ENCODE measurements around the gene EIF4G1.

DNA sequence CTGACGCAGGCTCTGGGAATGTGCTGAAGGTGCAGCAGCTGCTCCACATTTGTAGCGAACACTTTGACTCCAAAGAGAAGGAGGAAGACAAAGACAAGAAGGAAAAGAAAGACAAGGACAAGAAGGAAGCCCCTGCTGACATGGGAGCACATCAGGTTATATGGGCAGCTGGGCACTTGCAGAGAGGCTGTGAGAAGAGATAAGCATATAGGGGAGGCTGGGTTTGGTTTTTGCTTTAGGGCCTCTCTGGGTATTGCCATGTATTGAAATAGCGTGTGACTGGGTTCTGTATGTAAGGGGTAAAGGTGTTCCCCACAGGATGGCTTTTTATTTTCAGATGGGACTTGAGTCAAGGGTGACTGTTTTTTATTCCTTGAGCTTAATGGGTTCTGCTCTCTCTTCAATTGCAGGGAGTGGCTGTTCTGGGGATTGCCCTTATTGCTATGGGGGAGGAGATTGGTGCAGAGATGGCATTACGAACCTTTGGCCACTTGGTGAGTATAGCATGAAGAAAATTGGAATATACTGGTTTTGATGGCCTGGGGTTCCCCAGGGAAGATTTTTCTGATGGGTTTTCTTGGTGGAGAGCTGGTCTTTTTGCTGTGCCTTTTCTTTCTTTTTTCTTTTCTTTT is 7.9 kb upstream of the EIF4G1 start:
- TF ChIP-seq, protein P1, sequence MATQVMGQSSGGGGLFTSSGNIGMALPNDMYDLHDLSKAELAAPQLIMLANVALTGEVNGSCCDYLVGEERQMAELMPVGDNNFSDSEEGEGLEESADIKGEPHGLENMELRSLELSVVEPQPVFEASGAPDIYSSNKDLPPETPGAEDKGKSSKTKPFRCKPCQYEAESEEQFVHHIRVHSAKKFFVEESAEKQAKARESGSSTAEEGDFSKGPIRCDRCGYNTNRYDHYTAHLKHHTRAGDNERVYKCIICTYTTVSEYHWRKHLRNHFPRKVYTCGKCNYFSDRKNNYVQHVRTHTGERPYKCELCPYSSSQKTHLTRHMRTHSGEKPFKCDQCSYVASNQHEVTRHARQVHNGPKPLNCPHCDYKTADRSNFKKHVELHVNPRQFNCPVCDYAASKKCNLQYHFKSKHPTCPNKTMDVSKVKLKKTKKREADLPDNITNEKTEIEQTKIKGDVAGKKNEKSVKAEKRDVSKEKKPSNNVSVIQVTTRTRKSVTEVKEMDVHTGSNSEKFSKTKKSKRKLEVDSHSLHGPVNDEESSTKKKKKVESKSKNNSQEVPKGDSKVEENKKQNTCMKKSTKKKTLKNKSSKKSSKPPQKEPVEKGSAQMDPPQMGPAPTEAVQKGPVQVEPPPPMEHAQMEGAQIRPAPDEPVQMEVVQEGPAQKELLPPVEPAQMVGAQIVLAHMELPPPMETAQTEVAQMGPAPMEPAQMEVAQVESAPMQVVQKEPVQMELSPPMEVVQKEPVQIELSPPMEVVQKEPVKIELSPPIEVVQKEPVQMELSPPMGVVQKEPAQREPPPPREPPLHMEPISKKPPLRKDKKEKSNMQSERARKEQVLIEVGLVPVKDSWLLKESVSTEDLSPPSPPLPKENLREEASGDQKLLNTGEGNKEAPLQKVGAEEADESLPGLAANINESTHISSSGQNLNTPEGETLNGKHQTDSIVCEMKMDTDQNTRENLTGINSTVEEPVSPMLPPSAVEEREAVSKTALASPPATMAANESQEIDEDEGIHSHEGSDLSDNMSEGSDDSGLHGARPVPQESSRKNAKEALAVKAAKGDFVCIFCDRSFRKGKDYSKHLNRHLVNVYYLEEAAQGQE (IDR thresholded peaks at IDR 0.05; ENCODE audit: insufficient read depth in 1 of 2, low read depth in 2 of 2, low read length in 1 of 2) = no peak
- TF ChIP-seq, protein P2, sequence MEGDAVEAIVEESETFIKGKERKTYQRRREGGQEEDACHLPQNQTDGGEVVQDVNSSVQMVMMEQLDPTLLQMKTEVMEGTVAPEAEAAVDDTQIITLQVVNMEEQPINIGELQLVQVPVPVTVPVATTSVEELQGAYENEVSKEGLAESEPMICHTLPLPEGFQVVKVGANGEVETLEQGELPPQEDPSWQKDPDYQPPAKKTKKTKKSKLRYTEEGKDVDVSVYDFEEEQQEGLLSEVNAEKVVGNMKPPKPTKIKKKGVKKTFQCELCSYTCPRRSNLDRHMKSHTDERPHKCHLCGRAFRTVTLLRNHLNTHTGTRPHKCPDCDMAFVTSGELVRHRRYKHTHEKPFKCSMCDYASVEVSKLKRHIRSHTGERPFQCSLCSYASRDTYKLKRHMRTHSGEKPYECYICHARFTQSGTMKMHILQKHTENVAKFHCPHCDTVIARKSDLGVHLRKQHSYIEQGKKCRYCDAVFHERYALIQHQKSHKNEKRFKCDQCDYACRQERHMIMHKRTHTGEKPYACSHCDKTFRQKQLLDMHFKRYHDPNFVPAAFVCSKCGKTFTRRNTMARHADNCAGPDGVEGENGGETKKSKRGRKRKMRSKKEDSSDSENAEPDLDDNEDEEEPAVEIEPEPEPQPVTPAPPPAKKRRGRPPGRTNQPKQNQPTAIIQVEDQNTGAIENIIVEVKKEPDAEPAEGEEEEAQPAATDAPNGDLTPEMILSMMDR (IDR thresholded peaks at IDR 0.05) = no peak
- TF ChIP-seq POLR2AphosphoS5 (IDR thresholded peaks at IDR 0.05; ENCODE audit: low read depth, low read length) = no peak
